ENCODE data around the gene RBCK1. TPM values are rescaled to one million over a fixed set of nuclear protein-coding genes. Genes with fewer than 3 reads are reported as not detected.

Gene RBCK1
- total and polyA plus RNA-seq, 10 of the 15 experiments (the other 5 are each of a cell fraction or from before 2014, with no cell fraction given), result 14.1 to 99.7 (median 76.0) TPM

DNA sequence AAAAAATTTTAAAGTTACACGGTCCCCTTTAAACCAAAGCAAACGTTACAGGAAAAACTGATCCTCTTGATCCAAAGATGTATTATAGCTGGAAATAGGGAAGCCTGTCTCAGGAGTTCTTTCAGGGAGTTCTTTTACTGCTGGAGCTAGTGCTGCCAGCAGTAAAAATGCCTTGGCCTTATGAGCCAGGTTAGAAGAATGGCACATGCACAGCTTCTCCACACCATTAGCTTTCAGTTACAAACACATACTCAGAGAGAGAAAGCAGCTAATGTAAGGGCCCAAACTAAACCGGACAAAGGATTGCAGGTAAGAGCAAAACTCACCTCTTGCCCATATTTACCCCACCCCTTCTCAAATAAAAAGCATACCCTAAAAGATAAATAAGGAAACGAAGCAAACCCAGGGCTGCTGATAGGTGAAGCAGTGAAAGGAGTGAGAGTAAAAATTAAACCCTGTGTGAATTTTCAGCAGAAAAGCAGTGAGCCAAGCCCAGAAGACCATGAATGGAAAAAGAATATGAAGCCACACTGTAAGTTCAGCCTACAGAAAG is 35.2 kb downstream of the RBCK1 start:
- H2AFZ ChIP-seq (ENCODE audit: control insufficient read depth, low read depth, low read length), result no peak overlapping the region
- POLR2A ChIA-PET, result no interaction called here
- no peak overlapping the region for H3K4me3 ChIP-seq
- RAD21 ChIA-PET (ENCODE audit: unreplicated experiment), result no interaction called here
- H3K36me3 ChIP-seq (ENCODE audit: control insufficient read depth in 2 of 2, insufficient read depth in 2 of 2, low read length in 1 of 2), result peaks cover 15 to 38% of the 10 kb centered on the region in 2 experiments
- no peaks in the 10 kb centered on the region; the same call in none of the 2 replicates for H4K20me1 ChIP-seq (ENCODE audit: control insufficient read depth, insufficient read depth)
- FAIRE-seq, result no peak
- H3K4me1 ChIP-seq (ENCODE audit: control insufficient read depth, insufficient read depth, low read length), result peaks cover 14% of the 10 kb centered on the region
- WGBS (ENCODE audit: insufficient coverage, insufficient replicate concordance, low lambda C conversion rate, missing lambda C conversion rate), result 68% methylated on average over 4 of the region's 4 CpGs
- intact Hi-C loops (cut with micrococcal nuclease; ENCODE audit: unreplicated experiment), result no loop called here
- H3K27me3 ChIP-seq (replicated peaks in 1 of 2; ENCODE audit: control insufficient read depth in 2 of 2, insufficient read depth in 2 of 2, low read length in 1 of 2), result no peaks in the 10 kb centered on the region
- no TSS peak for BruUV-seq (replicated peaks)
- ATAC-seq, result no peak
- no peak overlapping the region for H3K9ac ChIP-seq (ENCODE audit: control insufficient read depth, insufficient read depth, low read length)
- in situ Hi-C loops (cut with MboI), result no loop called here
- DNase-seq (ENCODE audit: low read depth, low spot score), result no peak
- CTCF ChIA-PET, result no interaction called here
- peaks cover 2% of the 10 kb centered on the region; the same call in 1 of the 2 replicates for H3K79me2 ChIP-seq (ENCODE audit: control insufficient read depth, insufficient read depth, low read length)
- H3K27ac ChIP-seq (ENCODE audit: control insufficient read depth, insufficient read depth), result no peak overlapping the region
- no peaks in the 10 kb centered on the region for H3K9me3 ChIP-seq (replicated peaks; ENCODE audit: control insufficient read depth, insufficient read depth, low read length)
- H3K4me2 ChIP-seq (ENCODE audit: control insufficient read depth, insufficient read depth), result no peak overlapping the region
- SMC1A ChIA-PET (ENCODE audit: uncharacterized antibody, unreplicated experiment), result no interaction called here
- TF ChIP-seq, protein P1, sequence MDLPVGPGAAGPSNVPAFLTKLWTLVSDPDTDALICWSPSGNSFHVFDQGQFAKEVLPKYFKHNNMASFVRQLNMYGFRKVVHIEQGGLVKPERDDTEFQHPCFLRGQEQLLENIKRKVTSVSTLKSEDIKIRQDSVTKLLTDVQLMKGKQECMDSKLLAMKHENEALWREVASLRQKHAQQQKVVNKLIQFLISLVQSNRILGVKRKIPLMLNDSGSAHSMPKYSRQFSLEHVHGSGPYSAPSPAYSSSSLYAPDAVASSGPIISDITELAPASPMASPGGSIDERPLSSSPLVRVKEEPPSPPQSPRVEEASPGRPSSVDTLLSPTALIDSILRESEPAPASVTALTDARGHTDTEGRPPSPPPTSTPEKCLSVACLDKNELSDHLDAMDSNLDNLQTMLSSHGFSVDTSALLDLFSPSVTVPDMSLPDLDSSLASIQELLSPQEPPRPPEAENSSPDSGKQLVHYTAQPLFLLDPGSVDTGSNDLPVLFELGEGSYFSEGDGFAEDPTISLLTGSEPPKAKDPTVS (IDR thresholded peaks at IDR 0.05; ENCODE audit: low read depth, low read length), result no peak
- TF ChIP-seq, protein P2, sequence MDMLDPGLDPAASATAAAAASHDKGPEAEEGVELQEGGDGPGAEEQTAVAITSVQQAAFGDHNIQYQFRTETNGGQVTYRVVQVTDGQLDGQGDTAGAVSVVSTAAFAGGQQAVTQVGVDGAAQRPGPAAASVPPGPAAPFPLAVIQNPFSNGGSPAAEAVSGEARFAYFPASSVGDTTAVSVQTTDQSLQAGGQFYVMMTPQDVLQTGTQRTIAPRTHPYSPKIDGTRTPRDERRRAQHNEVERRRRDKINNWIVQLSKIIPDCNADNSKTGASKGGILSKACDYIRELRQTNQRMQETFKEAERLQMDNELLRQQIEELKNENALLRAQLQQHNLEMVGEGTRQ (IDR thresholded peaks at IDR 0.05; ENCODE audit: borderline replicate concordance, low read depth, low read length), result no peak
- TF ChIP-seq DPF2 (IDR thresholded peaks at IDR 0.05) (no peak), HDGF (IDR thresholded peaks at IDR 0.05) (no peak), TCF3 (IDR thresholded peaks at IDR 0.05; ENCODE audit: borderline replicate concordance, insufficient read depth, low read depth, low read length) (no peak), YBX1 (IDR thresholded peaks at IDR 0.05) (no peak), STAT1 (conservative IDR thresholded peaks at IDR 0.05) (no peak), RELA (IDR thresholded peaks at IDR 0.05; ENCODE audit: borderline replicate concordance, partially characterized antibody) (no peak)
- TF ChIP-seq, protein P3, sequence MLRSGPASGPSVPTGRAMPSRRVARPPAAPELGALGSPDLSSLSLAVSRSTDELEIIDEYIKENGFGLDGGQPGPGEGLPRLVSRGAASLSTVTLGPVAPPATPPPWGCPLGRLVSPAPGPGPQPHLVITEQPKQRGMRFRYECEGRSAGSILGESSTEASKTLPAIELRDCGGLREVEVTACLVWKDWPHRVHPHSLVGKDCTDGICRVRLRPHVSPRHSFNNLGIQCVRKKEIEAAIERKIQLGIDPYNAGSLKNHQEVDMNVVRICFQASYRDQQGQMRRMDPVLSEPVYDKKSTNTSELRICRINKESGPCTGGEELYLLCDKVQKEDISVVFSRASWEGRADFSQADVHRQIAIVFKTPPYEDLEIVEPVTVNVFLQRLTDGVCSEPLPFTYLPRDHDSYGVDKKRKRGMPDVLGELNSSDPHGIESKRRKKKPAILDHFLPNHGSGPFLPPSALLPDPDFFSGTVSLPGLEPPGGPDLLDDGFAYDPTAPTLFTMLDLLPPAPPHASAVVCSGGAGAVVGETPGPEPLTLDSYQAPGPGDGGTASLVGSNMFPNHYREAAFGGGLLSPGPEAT (IDR thresholded peaks at IDR 0.05; ENCODE audit: low read depth), result no peak
- TF ChIP-seq, protein P4, sequence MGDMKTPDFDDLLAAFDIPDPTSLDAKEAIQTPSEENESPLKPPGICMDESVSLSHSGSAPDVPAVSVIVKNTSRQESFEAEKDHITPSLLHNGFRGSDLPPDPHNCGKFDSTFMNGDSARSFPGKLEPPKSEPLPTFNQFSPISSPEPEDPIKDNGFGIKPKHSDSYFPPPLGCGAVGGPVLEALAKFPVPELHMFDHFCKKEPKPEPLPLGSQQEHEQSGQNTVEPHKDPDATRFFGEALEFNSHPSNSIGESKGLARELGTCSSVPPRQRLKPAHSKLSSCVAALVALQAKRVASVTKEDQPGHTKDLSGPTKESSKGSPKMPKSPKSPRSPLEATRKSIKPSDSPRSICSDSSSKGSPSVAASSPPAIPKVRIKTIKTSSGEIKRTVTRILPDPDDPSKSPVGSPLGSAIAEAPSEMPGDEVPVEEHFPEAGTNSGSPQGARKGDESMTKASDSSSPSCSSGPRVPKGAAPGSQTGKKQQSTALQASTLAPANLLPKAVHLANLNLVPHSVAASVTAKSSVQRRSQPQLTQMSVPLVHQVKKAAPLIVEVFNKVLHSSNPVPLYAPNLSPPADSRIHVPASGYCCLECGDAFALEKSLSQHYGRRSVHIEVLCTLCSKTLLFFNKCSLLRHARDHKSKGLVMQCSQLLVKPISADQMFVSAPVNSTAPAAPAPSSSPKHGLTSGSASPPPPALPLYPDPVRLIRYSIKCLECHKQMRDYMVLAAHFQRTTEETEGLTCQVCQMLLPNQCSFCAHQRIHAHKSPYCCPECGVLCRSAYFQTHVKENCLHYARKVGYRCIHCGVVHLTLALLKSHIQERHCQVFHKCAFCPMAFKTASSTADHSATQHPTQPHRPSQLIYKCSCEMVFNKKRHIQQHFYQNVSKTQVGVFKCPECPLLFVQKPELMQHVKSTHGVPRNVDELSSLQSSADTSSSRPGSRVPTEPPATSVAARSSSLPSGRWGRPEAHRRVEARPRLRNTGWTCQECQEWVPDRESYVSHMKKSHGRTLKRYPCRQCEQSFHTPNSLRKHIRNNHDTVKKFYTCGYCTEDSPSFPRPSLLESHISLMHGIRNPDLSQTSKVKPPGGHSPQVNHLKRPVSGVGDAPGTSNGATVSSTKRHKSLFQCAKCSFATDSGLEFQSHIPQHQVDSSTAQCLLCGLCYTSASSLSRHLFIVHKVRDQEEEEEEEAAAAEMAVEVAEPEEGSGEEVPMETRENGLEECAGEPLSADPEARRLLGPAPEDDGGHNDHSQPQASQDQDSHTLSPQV (IDR thresholded peaks at IDR 0.05), result no peak
- TF ChIP-seq, protein P5, sequence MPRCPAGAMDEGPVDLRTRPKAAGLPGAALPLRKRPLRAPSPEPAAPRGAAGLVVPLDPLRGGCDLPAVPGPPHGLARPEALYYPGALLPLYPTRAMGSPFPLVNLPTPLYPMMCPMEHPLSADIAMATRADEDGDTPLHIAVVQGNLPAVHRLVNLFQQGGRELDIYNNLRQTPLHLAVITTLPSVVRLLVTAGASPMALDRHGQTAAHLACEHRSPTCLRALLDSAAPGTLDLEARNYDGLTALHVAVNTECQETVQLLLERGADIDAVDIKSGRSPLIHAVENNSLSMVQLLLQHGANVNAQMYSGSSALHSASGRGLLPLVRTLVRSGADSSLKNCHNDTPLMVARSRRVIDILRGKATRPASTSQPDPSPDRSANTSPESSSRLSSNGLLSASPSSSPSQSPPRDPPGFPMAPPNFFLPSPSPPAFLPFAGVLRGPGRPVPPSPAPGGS (IDR thresholded peaks at IDR 0.05; ENCODE audit: borderline replicate concordance, insufficient read depth, low read depth, low read length, poor library complexity, severe bottlenecking), result no peak

All from GM12878 (cell line).